ENCODE results near the gene MTG1.
"Not testable (repeated sequence)": the region's sequence is repeated elsewhere in the genome, so short reads cannot be mapped to it uniquely, and the experiment has no call there.

Gene MTG1

DNA sequence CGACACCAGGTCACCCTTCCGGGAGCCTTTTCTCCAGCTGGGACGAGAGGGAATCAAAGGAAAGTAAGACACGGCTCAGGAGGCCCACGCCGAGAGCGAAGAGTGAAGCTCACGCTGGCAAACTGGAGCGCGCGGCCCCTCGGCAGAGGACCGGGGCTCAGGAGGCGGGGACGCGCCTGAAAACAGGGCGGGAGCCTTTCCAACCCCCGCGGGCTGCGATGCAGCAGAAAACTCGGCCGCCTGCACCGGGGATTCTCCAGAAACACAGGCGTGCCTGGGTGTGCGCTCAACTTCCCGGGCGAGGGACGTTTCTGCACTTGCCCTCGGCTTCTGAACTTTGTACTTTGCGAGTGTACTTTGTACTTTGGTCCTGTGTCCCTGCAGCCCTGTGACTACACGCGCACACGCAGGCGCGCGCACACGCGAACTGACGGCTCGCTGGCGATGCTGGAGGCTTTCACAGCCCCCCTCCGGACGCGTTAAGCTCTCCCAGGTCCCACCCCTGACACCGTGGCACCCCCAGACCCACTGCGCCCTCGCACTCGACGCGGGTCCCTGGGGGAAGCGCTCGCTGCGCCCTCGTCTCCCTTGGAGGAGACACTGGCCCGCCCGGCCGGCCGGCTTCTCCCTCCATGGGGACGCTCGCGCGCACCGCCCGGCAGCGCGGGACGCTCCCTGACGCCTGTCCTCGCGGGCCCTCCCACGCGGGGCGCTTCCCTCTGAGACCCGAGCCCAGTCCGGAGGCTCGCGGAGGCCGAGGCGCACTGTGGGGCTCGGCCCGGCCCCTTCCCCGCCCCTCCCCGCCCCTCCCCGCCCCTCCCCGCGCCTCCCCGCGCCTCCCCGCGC lies 15.5 kb upstream of the MTG1 start:
- DNase-seq (ENCODE audit: low read depth) = peak; percentile 60

DNA sequence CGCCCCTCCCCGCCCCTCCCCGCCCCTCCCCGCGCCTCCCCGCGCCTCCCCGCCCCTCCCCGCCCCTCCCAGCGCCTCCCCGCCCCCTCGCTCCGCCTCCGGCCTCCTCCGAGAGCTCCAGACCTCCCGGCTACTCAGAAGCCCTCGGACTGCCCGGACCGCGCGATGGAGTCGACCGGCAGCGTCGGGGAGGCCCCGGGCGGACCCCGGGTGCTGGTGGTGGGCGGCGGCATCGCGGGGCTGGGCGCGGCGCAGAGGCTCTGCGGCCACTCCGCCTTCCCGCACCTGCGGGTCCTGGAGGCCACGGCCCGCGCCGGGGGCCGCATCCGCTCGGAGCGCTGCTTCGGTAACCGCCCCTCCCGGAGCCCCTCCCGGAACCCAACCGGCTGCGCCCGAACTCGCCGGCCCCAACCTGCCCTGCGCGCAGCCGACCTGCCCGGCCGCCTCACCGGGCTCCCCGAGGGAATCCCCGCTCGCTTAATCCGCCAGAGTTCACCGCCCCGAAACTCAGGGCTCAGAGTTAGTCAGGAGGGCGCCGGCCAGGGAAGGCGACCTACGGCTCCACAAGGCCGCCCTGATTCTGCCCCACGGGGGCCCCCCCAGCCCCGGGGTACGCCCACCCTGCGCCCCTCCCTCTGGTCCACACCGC lies 14.7 kb upstream of the MTG1 start, which contains the start of gene PAOX:
Gene PAOX, plus strand, starts transcription at position 111 of the 649 bp plus-strand sequence. Its CDS starts 55 bp downstream, at position 166.
- peak; percentile 70 for DNase-seq (ENCODE audit: low read depth)

GRCh38 chr10:133379801-133380666 lies 13.9 kb upstream of the MTG1 start:
- no peak for DNase-seq (ENCODE audit: low read depth)

DNA sequence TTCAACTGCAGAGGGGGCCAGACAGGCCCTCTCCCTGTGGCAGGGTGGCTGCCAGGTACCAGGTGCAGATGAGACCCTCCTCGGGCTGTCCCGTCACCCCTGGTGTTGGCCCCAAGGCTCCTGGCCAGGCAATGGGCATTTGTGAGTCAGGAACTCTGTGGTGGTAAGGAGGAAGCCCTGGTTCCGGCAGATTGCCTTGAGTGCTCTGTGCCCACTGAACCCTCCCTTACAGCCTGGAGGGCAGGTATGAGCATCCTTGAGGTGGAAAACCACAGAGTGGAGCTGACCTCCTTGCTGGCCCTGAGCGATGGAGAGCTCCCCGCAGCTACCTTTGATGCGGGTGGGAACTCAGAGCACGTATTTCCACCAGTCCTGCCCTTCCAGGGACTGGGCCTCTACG lies 12.9 kb upstream of the MTG1 start:
- no peak for DNase-seq (ENCODE audit: low read depth)

GRCh38 chr10:133383551-133383950 lies 10.4 kb upstream of the MTG1 start:
- DNase-seq (ENCODE audit: low read depth) = no peak

DNA sequence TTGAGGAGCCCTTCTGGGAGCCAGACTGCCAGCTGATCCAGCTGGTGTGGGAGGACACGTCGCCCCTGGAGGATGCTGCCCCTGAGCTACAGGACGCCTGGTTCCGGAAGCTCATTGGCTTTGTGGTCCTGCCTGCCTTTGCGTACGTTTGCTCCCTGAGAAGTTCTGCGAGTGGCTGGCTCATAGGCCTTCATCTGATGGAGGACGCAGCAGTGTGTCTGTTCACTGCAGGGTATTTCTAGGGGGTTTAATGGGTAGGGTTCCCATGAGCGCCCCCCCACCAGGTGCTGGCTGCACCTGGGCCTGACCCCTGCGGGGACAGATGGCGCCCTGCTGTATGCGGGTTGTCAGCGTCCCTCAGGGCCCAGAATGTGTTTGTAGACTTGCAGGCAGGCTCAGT lies 9.9 kb upstream of the MTG1 start:
- no peak for DNase-seq (ENCODE audit: low read depth)

DNA sequence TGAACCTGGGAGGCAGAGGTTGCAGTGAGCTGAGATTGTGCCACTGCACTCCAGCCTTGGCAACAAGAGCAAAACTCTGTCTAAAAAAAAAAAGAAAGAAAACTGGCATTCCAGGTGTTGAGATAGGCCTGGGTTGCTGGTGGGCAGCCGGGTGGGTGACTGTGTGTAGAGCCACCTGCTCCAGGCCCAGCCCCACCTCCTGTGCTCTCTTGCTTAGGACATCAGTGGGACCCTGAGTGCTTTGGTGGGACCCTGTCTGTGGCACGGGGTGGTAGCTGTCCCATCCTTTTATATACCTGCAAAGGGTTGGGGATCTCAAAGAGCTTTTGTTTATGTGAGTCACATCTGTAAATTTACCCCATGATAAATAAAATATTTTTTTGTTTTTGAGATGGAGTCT lies 8.7 kb upstream of the MTG1 start:
- no peak for DNase-seq (ENCODE audit: low read depth)

DNA sequence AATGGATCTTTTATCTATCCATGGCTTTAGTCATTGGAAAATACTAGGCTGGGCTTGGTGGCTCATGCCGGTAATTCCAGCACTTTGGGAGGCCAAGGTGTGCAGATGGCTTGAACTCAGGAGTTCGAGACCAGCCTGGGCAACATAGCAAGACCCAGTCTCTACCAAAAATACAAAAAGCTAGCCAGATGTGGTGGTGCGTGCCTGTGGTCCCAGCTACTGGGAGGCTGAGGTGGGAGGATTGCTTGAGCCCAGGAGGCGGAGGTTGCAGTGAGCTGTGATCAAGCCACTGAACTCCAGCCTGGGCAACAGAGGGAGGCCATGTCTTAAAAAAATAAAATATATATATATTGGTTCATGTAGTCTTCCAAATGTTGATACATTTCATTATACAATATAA lies 7.0 kb upstream of the MTG1 start:
- DNase-seq (ENCODE audit: low read depth) = not testable (repeated sequence)

GRCh38 chr10:133388236-133388972 lies 5.6 kb upstream of the MTG1 start:
- peak; percentile 41 for DNase-seq (ENCODE audit: low read depth)

GRCh38 chr10:133388973-133389818 lies 4.8 kb upstream of the MTG1 start:
- DNase-seq (ENCODE audit: low read depth) = no peak

- DNase-seq (ENCODE audit: low read depth) = no peak
These were observed 3.2 kb upstream of the MTG1 start for GRCh38 chr10:133390597-133391248.

GRCh38 chr10:133391249-133391635 lies 2.7 kb upstream of the MTG1 start:
- DNase-seq (ENCODE audit: low read depth) = no peak

DNA sequence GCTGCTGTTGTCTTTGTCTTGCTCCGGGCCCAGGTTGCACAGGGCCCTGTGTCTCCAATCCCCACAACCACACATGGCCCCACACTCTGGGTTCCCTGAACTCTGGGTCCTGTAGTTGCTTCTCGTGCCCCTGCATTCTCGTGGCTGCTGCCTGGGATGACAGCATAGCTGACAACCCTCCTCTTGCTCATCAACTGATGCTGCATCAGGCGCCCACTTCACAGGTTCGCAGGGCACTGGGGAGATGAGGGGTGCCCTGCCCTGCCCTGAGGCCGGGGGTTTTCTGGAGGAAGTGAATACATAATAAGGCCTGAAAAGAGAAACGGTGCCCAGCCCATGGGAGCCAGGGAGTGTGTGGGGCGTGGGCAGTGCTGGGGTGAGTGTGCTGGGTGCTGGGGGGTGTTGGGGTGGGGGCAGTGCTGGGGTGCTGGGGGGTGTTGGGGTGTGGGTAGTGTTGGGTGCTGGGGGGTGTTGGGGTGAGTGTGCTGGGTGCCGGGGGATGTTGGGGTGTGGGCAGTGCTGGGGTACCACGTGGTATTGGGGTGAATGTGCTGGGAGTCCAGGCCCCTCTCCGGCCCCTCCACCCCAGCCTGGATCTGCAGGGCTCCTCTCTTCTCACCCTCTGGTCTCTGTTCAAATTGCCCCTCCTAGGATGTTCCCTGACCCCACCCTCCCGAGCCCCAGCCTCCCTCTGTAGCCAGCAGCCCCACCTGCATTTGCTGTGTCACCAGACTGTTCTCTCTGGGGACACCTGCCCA lies 2.0 kb upstream of the MTG1 start:
- no peak for DNase-seq (ENCODE audit: low read depth)

DNA sequence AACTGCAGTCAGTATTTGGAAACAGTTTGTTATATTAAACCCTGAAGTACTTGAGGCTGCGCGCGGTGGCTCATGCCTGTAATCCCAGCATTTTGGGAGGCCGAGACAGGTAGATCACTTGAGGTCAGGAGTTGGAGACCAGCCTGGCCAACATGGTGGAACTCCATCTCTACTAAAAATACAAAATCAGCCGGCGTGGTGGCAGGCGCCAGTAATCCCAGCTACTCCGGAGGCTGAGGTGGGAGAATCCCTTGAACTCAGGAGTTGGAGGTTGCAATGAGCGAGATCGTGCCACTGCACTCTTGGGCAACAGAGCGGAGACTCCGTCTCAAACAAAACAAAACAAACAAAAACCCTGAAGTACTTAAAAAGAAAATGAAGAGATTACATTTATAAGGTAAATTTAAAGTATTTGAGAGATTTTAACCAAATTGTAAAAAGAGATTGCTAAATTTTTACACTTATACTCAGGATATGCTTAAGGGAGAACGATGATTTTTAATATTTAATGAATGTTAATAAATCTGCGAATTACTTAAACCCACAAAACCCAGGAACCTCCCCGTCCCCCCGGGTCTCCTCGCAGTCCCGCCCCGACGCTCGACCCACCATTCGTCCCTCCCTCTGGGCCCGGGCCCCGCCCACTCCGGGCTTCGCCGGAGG lies 425 bp upstream of the MTG1 start:
- DNase-seq (ENCODE audit: low read depth) = no peak

- no peak for DNase-seq (ENCODE audit: low read depth)
These were observed 854 bp downstream of the MTG1 start for GRCh38 chr10:133394801-133395221.

DNA sequence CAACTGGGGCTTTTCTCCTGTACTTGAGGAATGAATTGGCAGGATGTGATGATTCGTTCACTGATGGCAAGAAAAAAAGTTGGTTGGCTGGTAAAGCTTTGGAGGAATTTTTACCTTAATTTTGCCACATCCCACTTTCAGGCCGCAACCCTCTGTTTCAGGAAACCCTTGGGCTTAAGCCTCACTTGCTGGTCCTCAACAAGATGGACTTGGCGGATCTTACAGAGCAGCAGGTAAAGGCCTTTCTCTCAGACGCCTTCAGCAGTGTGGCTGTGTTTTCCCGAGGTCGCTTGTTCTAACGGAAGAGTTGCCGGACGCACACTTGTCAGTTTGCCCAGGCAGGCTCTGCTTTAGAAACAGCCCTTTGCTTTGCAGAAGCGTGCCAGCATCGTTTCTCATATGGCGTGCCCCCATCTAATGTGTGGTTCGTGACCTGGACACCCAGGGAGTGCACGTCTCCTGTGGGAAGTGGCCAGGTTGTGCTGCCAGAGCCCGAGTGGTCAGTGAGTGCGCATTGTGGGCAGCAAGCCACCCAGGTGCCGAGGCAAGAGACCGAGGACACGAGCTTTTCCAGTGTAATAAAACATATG lies 2.2 kb downstream of the MTG1 start:
- DNase-seq (ENCODE audit: low read depth) = no peak

DNA sequence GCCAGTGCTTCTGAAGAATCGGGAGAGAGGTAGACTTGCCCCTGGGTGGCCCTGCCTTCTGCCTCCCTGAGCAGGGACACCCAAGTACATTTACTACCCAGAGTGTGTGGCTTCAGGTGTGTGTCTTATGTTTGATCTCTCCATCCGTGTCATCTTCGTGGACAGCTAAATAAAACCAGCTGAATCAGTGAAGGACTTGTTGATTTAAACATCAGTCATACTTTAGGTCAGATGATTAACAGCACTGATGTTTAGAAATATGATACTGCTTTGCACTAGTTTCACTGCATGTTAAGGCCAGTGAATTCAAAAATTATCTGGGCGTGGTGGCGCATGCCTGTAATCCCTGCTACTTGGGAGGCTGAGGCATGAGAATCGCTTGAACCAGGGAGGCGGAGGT lies 4.0 kb downstream of the MTG1 start:
- peak; percentile 22 for DNase-seq (ENCODE audit: low read depth)

GRCh38 chr10:133399123-133399601 lies 5.2 kb downstream of the MTG1 start:
- no peak for DNase-seq (ENCODE audit: low read depth)
